22Rv1 (cell line): ENCODE data around the gene KLHDC1.

Experiments used
- CTCF ChIP-seq: fragments of 450-650 bp; IDR thresholded peaks from 2 replicates; pipeline ENCODE4 v1.5.1; 2017; ENCODE audit warnings: mild to moderate bottlenecking
- ZFX ChIP-seq: fragments of 450-650 bp; IDR thresholded peaks from 2 replicates; pipeline ENCODE4 v1.6.1; 2017; ENCODE audit warnings: antibody characterized with exemption, borderline replicate concordance

DNA sequence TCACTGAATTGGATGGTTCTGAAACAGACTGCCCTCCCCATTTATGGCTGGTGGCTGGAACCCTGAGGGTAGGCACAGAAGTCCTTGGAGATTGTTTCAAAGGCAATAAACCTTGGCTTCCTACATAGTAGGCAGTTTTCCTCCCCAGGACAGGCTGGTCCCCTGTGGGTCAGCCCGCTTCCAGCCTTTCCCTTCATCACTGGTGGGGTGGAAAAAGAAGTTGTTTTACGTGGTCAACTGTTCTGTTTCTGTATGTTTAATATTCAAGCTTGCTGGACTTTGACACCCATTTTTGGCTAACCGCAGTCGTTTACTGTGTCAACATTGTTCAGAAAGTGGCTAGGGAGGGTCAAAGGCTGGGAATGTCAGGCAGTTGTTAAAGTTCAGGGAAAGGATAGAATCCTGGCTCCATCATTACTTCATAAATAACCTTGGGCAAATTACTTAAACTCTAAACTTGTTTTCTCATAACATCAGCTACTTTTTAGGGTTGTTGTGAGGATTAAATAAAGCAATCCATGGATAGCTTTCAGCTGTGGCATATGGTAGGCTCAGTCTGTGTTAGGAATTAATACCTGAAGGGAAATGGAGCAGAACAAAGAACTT lies 77.4 kb downstream of the KLHDC1 start:
- TF ChIP-seq CTCF (no peak), ZFX (no peak)
